K562 (cell line): ENCODE data around the gene TOM1L2. TPM values are rescaled to one million over a fixed set of nuclear protein-coding genes. Genes with fewer than 3 reads are reported as not detected.

Experiments used
- AFF4 ChIP-seq: sonication (generic); formaldehyde crosslinking; IDR thresholded peaks from 2 replicates; pipeline ENCODE4 v1.8.0; 2023; ENCODE audit warnings: mild to moderate bottlenecking, missing genetic modification reagents
- BRF1 ChIP-seq: IDR thresholded peaks from 3 replicates; pipeline ENCODE4 v1.6.1; 2011; ENCODE audit warnings: borderline replicate concordance, mild to moderate bottlenecking; ENCODE audit not compliant: insufficient read length; ENCODE audit errors: extremely low read depth
- CBFA2T2 ChIP-seq: fragments of 450-650 bp; conservative IDR thresholded peaks from 2 replicates; pipeline ENCODE4 v1.6.1; 2017; ENCODE audit warnings: mild to moderate bottlenecking
- CEBPG ChIP-seq, 3 experiments: fragments of 200-800 bp in 1 of 3; sonication (Bioruptor generic) in 1 of 3; sonication (generic) in 1 of 3; formaldehyde crosslinking in 1 of 3; IDR thresholded peaks in 2 of 3; conservative IDR thresholded peaks in 1 of 3; 2 replicates each; pipeline versions ENCODE4 v1.6.1 to v1.8.0; 2016 to 2022; ENCODE audit warnings: missing compliant biosample characterization in 2 of 3, missing genetic modification characterization in 2 of 3, mild to moderate bottlenecking in 1 of 3, missing genetic modification reagents in 1 of 3
- E2F5 ChIP-seq: sonication (generic); formaldehyde crosslinking; IDR thresholded peaks from 2 replicates; pipeline ENCODE4 v1.8.0; 2022; ENCODE audit warnings: mild to moderate bottlenecking, missing genetic modification reagents
- ELF1 ChIP-seq: fragments of 200-800 bp; sonication (Bioruptor generic); IDR thresholded peaks from 2 replicates; pipeline ENCODE4 v1.6.1; 2016; ENCODE audit warnings: missing genetic modification characterization, missing compliant biosample characterization
- HLTF ChIP-seq: fragments of 450-650 bp; IDR thresholded peaks from 2 replicates; pipeline ENCODE4 v1.6.1; 2016
- MYBL2 ChIP-seq, 2 experiments: fragments of 450-650 bp in 1 of 2; sonication (generic) in 1 of 2; formaldehyde crosslinking in 1 of 2; IDR thresholded peaks; 2 replicates each; pipeline versions ENCODE4 v1.6.1 to v1.8.1; 2017 to 2022; ENCODE audit warnings: borderline replicate concordance in 1 of 2, inconsistent platforms in 1 of 2, low read depth in 1 of 2, mild to moderate bottlenecking in 1 of 2, missing genetic modification reagents in 1 of 2, moderate library complexity in 1 of 2
- NBN ChIP-seq: fragments of 450-650 bp; IDR thresholded peaks from 2 replicates; pipeline ENCODE4 v1.6.1; 2016; ENCODE audit warnings: low read depth, mild to moderate bottlenecking
- PHF8 ChIP-seq: fragments of 200-600 bp; sonication (generic); IDR thresholded peaks from 2 replicates; pipeline ENCODE4 v1.6.1; 2012; ENCODE audit warnings: mixed run types, mild to moderate bottlenecking, inconsistent platforms, low read length, moderate library complexity, borderline replicate concordance
- PRDM10 ChIP-seq: fragments of 450-650 bp; IDR thresholded peaks from 2 replicates; pipeline ENCODE4 v1.6.1; 2018; ENCODE audit not compliant: partially characterized antibody
- SUPT5H ChIP-seq: fragments of 450-650 bp; IDR thresholded peaks from 2 replicates; pipeline ENCODE4 v1.6.1; 2016
- TCF3 ChIP-seq: sonication (generic); formaldehyde crosslinking; IDR thresholded peaks from 2 replicates; pipeline ENCODE4 v1.4.0; 2020; ENCODE audit warnings: mild to moderate bottlenecking, missing genetic modification reagents
- ZBTB2 ChIP-seq: fragments of 450-650 bp; IDR thresholded peaks from 2 replicates; pipeline ENCODE4 v1.6.1; 2016; ENCODE audit warnings: antibody characterized with exemption
- ZKSCAN8 ChIP-seq: fragments of 200-800 bp; sonication (Bioruptor generic); IDR thresholded peaks from 2 replicates; pipeline ENCODE4 v1.6.1; 2016; ENCODE audit warnings: missing genetic modification characterization, missing compliant biosample characterization
- ZNF174 ChIP-seq: fragments of 250-450 bp; sonication (Bioruptor Pico); IDR thresholded peaks from 2 replicates; pipeline ENCODE4 v1.4.0; 2020; ENCODE audit warnings: mild to moderate bottlenecking
- ZNF232 ChIP-seq: sonication (generic); formaldehyde crosslinking; IDR thresholded peaks from 2 replicates; pipeline ENCODE4 v1.8.0; 2022; ENCODE audit warnings: mild to moderate bottlenecking, missing genetic modification reagents
- polyA plus RNA-seq, 8 experiments: library from polyadenylated mRNA; depleted of rRNA in 4 of 8; stranded (reverse) in 5 of 8; unstranded in 3 of 8; fragments of >200 nt; fragmentation: Nextera tagmentation in 2 of 8; fragmentation: Illumina TruSeq in 1 of 8; extraction: Ambion mirVana in 2 of 8; extraction: Trizol in 1 of 8; gene quantifications; 2 replicates each; pipeline versions ENCODE4 v1.2.1 to v1.2.3, GENCODE V29; 2011 to 2014; ENCODE audit warnings: inconsistent platforms in 1 of 8, missing spikeins in 1 of 8
- total RNA-seq, 7 experiments: library from RNA; depleted of rRNA in 6 of 7; stranded (reverse); fragments of >200 nt in 6 of 7; fragmentation: Illumina TruSeq in 2 of 7; extraction: Trizol in 2 of 7; gene quantifications; 2 replicates each; pipeline versions ENCODE4 v1.2.1 to v1.2.3, GENCODE V29; 2011 to 2021; ENCODE audit warnings: low replicate concordance in 1 of 7

The TOM1L2 gene
- total and polyA plus RNA-seq, 9 of the 15 experiments (the other 6 are each of a cell fraction or from before 2014, with no cell fraction given), result 0.07 to 6.0 (median 2.5) TPM

- TF ChIP-seq E2F5 (no peak), MYBL2 (IDR thresholded peaks at IDR 0.05; ENCODE audit: low read depth) (no peak), MYBL2 (CRISPR knock-in tag; IDR thresholded peaks at IDR 0.05; ENCODE audit: borderline replicate concordance) (no peak), ZNF232 (CRISPR knock-in tag) (no peak), TCF3 (CRISPR knock-in tag) (0 out of 2 replicates have a peak, but pooled peaks have one; percentile 12), HLTF (no peak), CBFA2T2 (no peak), ZNF174 (CRISPR knock-in tag) (no peak), ELF1 (tag) (no peak), ZKSCAN8 (CRISPR knock-in tag) (no peak), SUPT5H (peak; percentile 19; the same call in 1 of the 2 replicates), ZBTB2 (no peak), NBN (no peak), BRF1 (no peak), PRDM10 (peak; percentile 8), CEBPG (CRISPR knock-in tag; IDR thresholded peaks at IDR 0.05) (peak; percentile 9; the same call in 1 of the 2 replicates), CEBPG (tag; conservative IDR thresholded peaks at IDR 0.05 in 1 of 2, IDR thresholded peaks at IDR 0.05 in 1 of 2) (no peak), AFF4 (CRISPR knock-in tag) (no peak), PHF8 (no peak)
Measured at GRCh38 chr17:17840751-17841591, 131.2 kb downstream of the TOM1L2 start (continued).
